ENCODE measurements around the gene LCAT.

- TF ChIP-seq POLR2A (IDR thresholded peaks at IDR 0.05; ENCODE audit: low read depth, low read length) = no peak
- TF ChIP-seq TAF1 (IDR thresholded peaks at IDR 0.05; ENCODE audit: borderline replicate concordance, low read depth, low read length) = no peak
- TF ChIP-seq POLR2AphosphoS5 (IDR thresholded peaks at IDR 0.05; ENCODE audit: low read depth, low read length) = no peak
Measured at GRCh38 chr16:67943256-67943618, 683 bp downstream of the LCAT start.
